Stimulated activated naive CD8-positive, alpha-beta T cell treated with anti-CD3 and anti-CD28 coated beads, Interleukin-15, Interleukin-2, amounts not matched to agents 100 ng/mL and 50 ng/mL, for 24 hours (primary cell): ENCODE results near the gene SRI.

ENCODE experiments used
- H3K27ac Mint-ChIP-seq: one replicate; pipeline ENCODE4 v1.8.0; 2021; ENCODE audit warnings: mild to moderate bottlenecking, mixed read lengths
- H3K27me3 Mint-ChIP-seq: one replicate; pipeline ENCODE4 v1.8.0; 2021; ENCODE audit warnings: mixed read lengths
- H3K36me3 Mint-ChIP-seq: one replicate; pipeline ENCODE4 v1.8.0; 2021; ENCODE audit warnings: low read depth, mixed read lengths
- H3K4me1 Mint-ChIP-seq: one replicate; pipeline ENCODE4 v1.8.0; 2021; ENCODE audit warnings: low read depth, mixed read lengths
- H3K4me3 Mint-ChIP-seq: one replicate; pipeline ENCODE4 v1.8.0; 2021; ENCODE audit warnings: mild to moderate bottlenecking, mixed read lengths
- H3K9me3 Mint-ChIP-seq: one replicate; pipeline ENCODE4 v1.8.0; 2021; ENCODE audit warnings: mixed read lengths

Gene SRI

DNA sequence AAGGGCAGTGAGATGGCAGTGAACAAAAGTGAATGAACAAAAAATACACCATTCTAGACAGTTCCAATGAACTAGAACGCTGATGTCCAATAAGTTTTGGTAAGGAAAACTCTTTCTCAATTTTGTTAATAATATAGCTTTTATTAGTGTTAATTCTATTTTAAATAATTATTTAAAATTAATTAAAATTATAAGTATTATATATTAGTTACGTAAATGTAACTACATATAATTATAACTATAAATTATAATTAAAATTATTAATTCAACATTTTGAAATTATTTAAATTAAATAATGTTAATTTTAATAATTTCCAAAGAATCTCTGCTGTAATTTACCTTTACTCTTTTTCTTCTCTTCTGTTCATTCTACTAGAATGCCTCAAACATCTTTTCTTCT is 5.4 kb downstream of the SRI start:
- Mint-ChIP-seq H3K36me3 (peaks cover 71% of the 10 kb centered on the region), H3K9me3 (no peaks in the 10 kb centered on the region), H3K4me3 (no peak overlapping the region), H3K27ac (no peak overlapping the region), H3K4me1 (peaks cover 28% of the 10 kb centered on the region), H3K27me3 (no peaks in the 10 kb centered on the region)

DNA sequence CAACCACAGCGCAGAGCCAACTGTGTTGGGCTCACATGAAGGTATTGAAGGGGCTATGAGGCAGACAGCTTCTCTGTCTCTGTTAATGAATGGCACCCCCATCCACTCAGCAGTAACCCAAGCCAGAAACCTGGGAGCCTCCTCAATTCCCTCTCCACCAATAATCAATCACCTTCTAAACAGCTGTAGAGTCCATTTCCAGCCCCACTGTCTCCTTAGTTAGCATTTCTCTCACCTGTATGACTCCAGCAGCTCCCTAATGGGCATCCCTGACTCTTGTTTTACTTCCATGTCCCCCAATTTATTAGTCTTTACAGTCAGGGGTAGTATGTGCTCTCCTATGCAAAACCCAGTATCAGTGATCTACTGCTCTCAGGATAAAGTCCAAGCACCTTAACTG is 6.9 kb downstream of the SRI start:
- Mint-ChIP-seq H3K27me3 (no peaks in the 10 kb centered on the region), H3K36me3 (peaks cover 74% of the 10 kb centered on the region), H3K9me3 (no peaks in the 10 kb centered on the region), H3K4me3 (no peak overlapping the region), H3K27ac (no peak overlapping the region), H3K4me1 (peaks cover 25% of the 10 kb centered on the region)

DNA sequence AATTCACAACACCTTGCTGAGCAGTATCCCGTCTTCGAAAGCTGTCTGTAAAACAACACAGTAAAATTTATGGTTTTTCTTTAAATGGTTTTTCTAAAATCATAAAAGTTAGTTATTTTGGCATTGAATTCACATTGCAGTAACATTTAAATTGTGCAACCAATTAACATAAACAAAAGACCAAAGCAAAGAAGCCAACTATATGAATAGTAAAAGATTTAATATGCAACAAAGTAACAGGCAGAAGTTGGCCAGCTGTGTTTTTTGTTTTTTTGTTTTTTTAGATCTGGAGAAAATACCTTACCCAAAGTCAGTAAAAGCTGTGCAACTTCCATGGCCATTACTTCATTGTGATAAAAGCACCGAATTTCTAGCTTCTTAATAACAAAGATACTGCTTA is 11.3 kb downstream of the SRI start:
- H3K27me3 Mint-ChIP-seq, result no peaks in the 10 kb centered on the region
- no peaks in the 10 kb centered on the region for H3K9me3 Mint-ChIP-seq
- no peak overlapping the region for H3K27ac Mint-ChIP-seq
- no peak overlapping the region for H3K4me3 Mint-ChIP-seq
- peaks cover 80% of the 10 kb centered on the region for H3K36me3 Mint-ChIP-seq
- no peaks in the 10 kb centered on the region for H3K4me1 Mint-ChIP-seq

- no peak overlapping the region for H3K4me3 Mint-ChIP-seq
- peaks cover 14% of the 10 kb centered on the region for H3K4me1 Mint-ChIP-seq
- no peaks in the 10 kb centered on the region for H3K9me3 Mint-ChIP-seq
- H3K27ac Mint-ChIP-seq, result no peak overlapping the region
- H3K27me3 Mint-ChIP-seq, result no peaks in the 10 kb centered on the region
- peaks cover 76% of the 10 kb centered on the region for H3K36me3 Mint-ChIP-seq
These were observed 13.6 kb downstream of the SRI start for GRCh38 chr7:88206254-88206653.

DNA sequence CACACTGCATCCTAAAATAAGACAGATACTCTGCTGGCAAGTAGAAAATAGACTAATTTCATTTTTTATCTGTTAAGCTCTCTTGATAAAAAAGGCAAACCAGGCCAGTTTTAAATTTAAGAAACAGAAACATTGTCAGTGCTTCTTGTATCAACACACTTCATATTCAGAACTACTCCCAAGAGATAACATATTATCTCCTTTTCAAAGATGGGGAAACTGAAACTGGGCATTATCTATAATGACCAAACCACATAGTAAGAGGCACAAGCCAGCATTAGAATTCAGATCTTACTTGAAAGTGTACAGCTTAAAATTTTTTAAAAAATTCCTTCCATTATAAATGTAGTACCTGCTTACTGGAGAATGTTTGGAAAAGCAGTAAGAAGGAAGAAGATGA is 14.7 kb downstream of the SRI start:
- Mint-ChIP-seq H3K36me3 (peaks cover 73% of the 10 kb centered on the region), H3K27ac (no peak overlapping the region), H3K4me3 (no peak overlapping the region)

DNA sequence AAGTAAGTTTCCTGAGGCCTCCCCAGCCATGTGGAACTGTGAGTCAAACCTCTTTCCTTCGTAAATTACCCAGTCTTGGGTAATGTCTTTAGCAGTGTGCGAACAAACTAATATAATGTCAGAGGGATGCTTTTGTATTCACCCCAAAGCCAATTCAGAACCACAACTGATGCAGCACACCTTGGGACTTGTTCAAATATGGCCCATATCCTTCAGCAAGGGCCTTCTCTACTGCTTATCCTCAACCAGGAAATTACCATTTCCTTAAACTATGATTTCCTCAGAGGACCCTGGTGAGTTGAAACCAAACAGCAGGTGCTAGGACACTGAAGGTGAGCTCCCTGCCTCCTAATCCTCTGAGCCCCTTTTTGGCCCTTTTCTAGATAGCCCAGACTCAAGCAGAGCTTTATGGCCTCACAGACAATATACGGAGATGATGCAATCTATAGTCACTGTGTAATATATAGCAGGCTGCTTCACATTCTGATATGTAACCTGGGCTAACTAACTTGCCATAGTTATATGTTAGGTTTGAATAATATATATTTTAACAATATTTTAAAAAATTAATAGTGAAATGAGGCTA is 15.2 kb downstream of the SRI start:
- Mint-ChIP-seq H3K9me3 (no peaks in the 10 kb centered on the region), H3K4me3 (no peak overlapping the region), H3K4me1 (peaks cover 14% of the 10 kb centered on the region), H3K27ac (no peak overlapping the region), H3K36me3 (peaks cover 67% of the 10 kb centered on the region), H3K27me3 (no peaks in the 10 kb centered on the region)

More for the DNA sequence above, 14.7 kb downstream of the SRI start:
- Mint-ChIP-seq H3K27me3 (no peaks in the 10 kb centered on the region), H3K4me1 (peaks cover 14% of the 10 kb centered on the region), H3K9me3 (no peaks in the 10 kb centered on the region)

- Mint-ChIP-seq H3K9me3 (no peaks in the 10 kb centered on the region), H3K4me3 (no peak overlapping the region), H3K27ac (peak overlapping the region; percentile 49)
These were observed 16.4 kb downstream of the SRI start for GRCh38 chr7:88203401-88203800.

DNA sequence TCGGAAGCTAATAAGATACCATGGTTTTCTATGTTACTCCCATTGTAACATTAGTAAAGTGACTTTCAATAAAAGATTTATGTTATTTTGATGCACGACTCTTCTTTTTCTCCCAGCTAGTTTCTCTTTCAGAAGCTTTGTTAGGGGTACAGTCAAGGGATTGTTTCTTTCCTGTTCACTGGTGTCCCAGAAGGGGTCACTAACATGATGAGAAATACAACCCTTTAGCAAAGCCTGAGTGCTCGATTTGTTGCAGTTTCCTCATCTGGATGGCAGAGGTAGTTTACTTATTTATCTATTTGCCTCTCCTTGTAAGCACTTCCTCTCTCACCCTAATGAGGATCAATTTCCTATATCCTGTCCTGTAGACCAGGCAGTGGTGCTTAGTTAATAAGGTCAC is 17.0 kb downstream of the SRI start:
- H3K27ac Mint-ChIP-seq, result peak overlapping the region; percentile 49

More at GRCh38 chr7:88203401-88203800, 16.4 kb downstream of the SRI start:
- Mint-ChIP-seq H3K36me3 (peaks cover 57% of the 10 kb centered on the region), H3K27me3 (no peaks in the 10 kb centered on the region), H3K4me1 (peaks cover 14% of the 10 kb centered on the region)

GRCh38 chr7:88202278-88202677 is 17.6 kb downstream of the SRI start:
- Mint-ChIP-seq H3K27ac (no peak overlapping the region), H3K4me3 (no peak overlapping the region), H3K9me3 (no peaks in the 10 kb centered on the region), H3K36me3 (peaks cover 50% of the 10 kb centered on the region), H3K27me3 (no peaks in the 10 kb centered on the region), H3K4me1 (peaks cover 14% of the 10 kb centered on the region)

More for the DNA sequence above, 17.0 kb downstream of the SRI start:
- no peaks in the 10 kb centered on the region for H3K9me3 Mint-ChIP-seq
- no peak overlapping the region for H3K4me3 Mint-ChIP-seq
- peaks cover 14% of the 10 kb centered on the region for H3K4me1 Mint-ChIP-seq
- no peaks in the 10 kb centered on the region for H3K27me3 Mint-ChIP-seq
- H3K36me3 Mint-ChIP-seq, result peaks cover 55% of the 10 kb centered on the region

DNA sequence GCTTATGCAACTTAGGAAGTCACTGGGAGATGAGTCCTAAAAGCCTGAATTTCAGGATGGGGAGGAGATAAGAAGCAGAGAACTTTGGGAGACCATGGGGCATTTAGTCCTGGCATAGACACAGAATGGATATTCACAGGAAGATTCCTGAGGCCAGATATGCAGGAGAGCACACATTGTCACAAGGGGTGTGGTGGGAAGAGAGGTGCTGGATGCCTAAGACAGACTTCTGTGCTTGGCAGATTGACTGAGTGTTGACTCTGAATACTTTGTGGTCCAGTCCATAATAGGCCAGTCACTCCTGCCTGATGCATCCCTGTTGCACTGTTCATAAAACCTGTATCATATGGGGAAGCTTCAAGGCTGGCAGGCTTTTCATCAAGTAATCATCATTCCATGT is 18.5 kb downstream of the SRI start:
- Mint-ChIP-seq H3K36me3 (peaks cover 41% of the 10 kb centered on the region), H3K9me3 (no peaks in the 10 kb centered on the region), H3K4me3 (no peak overlapping the region), H3K4me1 (peaks cover 14% of the 10 kb centered on the region), H3K27ac (no peak overlapping the region), H3K27me3 (no peaks in the 10 kb centered on the region)

DNA sequence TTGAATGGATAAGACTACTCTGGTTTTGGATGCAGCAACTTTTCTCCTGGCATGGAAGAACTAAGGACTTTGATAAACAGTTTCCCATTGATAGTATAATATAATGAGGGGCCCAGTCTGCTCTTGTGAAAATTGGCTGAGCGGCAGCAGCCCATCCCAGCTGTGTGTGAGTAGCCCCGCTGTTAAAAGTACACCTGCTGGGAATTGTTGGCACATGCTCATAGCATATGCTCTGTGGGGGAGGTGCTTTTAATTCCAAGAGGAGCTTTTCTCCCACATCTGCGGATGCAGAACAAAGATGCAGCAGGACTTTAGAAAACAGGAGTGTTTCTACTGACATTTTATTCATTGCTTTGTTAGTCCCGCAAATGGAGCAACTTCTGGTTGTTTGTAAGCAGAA is 19.0 kb downstream of the SRI start:
- peaks cover 35% of the 10 kb centered on the region for H3K36me3 Mint-ChIP-seq
- H3K4me3 Mint-ChIP-seq, result no peak overlapping the region
- H3K9me3 Mint-ChIP-seq, result no peaks in the 10 kb centered on the region
- H3K27me3 Mint-ChIP-seq, result no peaks in the 10 kb centered on the region
- no peak overlapping the region for H3K27ac Mint-ChIP-seq
- H3K4me1 Mint-ChIP-seq, result peaks cover 14% of the 10 kb centered on the region

GRCh38 chr7:88200261-88200660 is 19.6 kb downstream of the SRI start:
- Mint-ChIP-seq H3K27me3 (no peaks in the 10 kb centered on the region), H3K4me1 (peaks cover 14% of the 10 kb centered on the region), H3K4me3 (no peak overlapping the region), H3K36me3 (peaks cover 31% of the 10 kb centered on the region), H3K9me3 (no peaks in the 10 kb centered on the region), H3K27ac (no peak overlapping the region)

GRCh38 chr7:88191911-88192310 is 27.9 kb downstream of the SRI start:
- Mint-ChIP-seq H3K9me3 (no peaks in the 10 kb centered on the region), H3K4me3 (no peak overlapping the region), H3K4me1 (no peaks in the 10 kb centered on the region), H3K27me3 (no peaks in the 10 kb centered on the region), H3K36me3 (peaks cover 3% of the 10 kb centered on the region), H3K27ac (no peak overlapping the region)

GRCh38 chr7:88185650-88186049 is 34.2 kb downstream of the SRI start:
- Mint-ChIP-seq H3K27me3 (no peaks in the 10 kb centered on the region), H3K36me3 (no peaks in the 10 kb centered on the region), H3K27ac (no peak overlapping the region), H3K4me3 (no peak overlapping the region), H3K9me3 (no peaks in the 10 kb centered on the region), H3K4me1 (no peaks in the 10 kb centered on the region)

DNA sequence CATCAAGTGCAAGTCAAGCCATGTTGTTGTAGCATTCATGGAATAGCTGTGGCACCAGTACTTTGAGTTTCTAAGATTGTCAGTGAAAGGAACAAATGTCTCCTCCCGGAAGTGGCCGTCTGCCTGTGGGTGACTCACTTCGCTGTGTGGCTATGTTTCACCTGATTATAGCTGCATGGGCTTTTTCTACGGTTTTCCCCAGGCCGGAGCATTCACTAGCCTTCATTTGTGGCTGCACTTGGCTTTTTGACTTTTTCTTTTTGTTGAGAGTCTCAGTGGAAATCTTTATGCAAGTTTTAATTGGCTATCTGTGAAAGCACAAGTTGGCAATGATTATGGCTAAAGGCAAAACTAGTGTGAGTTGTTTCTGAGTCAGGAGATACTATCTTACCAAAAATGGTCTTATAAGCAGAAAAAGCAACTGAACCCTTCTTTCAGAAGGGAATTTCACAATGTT is 35.0 kb downstream of the SRI start:
- H3K36me3 Mint-ChIP-seq, result no peaks in the 10 kb centered on the region
- H3K27me3 Mint-ChIP-seq, result no peaks in the 10 kb centered on the region
- no peaks in the 10 kb centered on the region for H3K4me1 Mint-ChIP-seq
- H3K9me3 Mint-ChIP-seq, result no peaks in the 10 kb centered on the region
- no peak overlapping the region for H3K4me3 Mint-ChIP-seq
- peak overlapping the region; percentile 26 for H3K27ac Mint-ChIP-seq

- Mint-ChIP-seq H3K27ac (no peak overlapping the region), H3K36me3 (no peaks in the 10 kb centered on the region), H3K4me3 (no peak overlapping the region), H3K27me3 (no peaks in the 10 kb centered on the region), H3K9me3 (no peaks in the 10 kb centered on the region), H3K4me1 (no peaks in the 10 kb centered on the region)
These were observed 36.8 kb downstream of the SRI start for GRCh38 chr7:88183051-88183450.
